HepG2 (cell line): ENCODE measurements around the gene CDK9. TPM values are rescaled to one million over a fixed set of nuclear protein-coding genes. Genes with fewer than 3 reads are reported as not detected.

Experiments
- HDAC2 ChIP-seq: sonication (generic); formaldehyde crosslinking; IDR thresholded peaks from 2 replicates; pipeline ENCODE4 v1.4.0; 2020; ENCODE audit warnings: missing genetic modification reagents
- KDM2A ChIP-seq: sonication (generic); formaldehyde crosslinking; IDR thresholded peaks from 2 replicates; pipeline ENCODE4 v1.4.0; 2020; ENCODE audit warnings: low read depth, missing genetic modification reagents, borderline replicate concordance
- KDM5A ChIP-seq: fragments of 200-600 bp; sonication (generic); IDR thresholded peaks from 2 replicates; pipeline ENCODE4 v1.7.0; 2018; ENCODE audit warnings: antibody characterized with exemption, mild to moderate bottlenecking, low read length, borderline replicate concordance
- NFKB2 ChIP-seq: sonication (generic); formaldehyde crosslinking; IDR thresholded peaks from 2 replicates; pipeline ENCODE4 v1.4.0; 2020; ENCODE audit warnings: missing genetic modification reagents, borderline replicate concordance
- PBX3 ChIP-seq: sonication (generic); formaldehyde crosslinking; IDR thresholded peaks from 2 replicates; pipeline ENCODE4 v1.8.1; 2023; ENCODE audit warnings: missing genetic modification reagents, inconsistent platforms, borderline replicate concordance
- REST ChIP-seq, 2 experiments: IDR thresholded peaks; 2 replicates each; pipeline ENCODE4 v1.6.1; 2011 to 2012; ENCODE audit warnings: low read length in 2 of 2, borderline replicate concordance in 1 of 2, low read depth in 1 of 2, mild to moderate bottlenecking in 1 of 2, moderate library complexity in 1 of 2
- SALL1 ChIP-seq: sonication (generic); formaldehyde crosslinking; IDR thresholded peaks from 2 replicates; pipeline ENCODE4 v1.8.0; 2022; ENCODE audit warnings: mild to moderate bottlenecking, missing genetic modification reagents
- THRA ChIP-seq: sonication (generic); formaldehyde crosslinking; IDR thresholded peaks from 2 replicates; pipeline ENCODE4 v1.4.0; 2020; ENCODE audit warnings: missing genetic modification reagents, borderline replicate concordance
- YEATS4 ChIP-seq: sonication (generic); formaldehyde crosslinking; IDR thresholded peaks from 2 replicates; pipeline ENCODE4 v1.4.0; 2020; ENCODE audit warnings: missing genetic modification reagents, borderline replicate concordance
- ZNF263 ChIP-seq: sonication (generic); formaldehyde crosslinking; IDR thresholded peaks from 2 replicates; pipeline ENCODE4 v1.4.0; 2020; ENCODE audit warnings: missing genetic modification reagents
- ZNF318 ChIP-seq: sonication (generic); formaldehyde crosslinking; IDR thresholded peaks from 2 replicates; pipeline ENCODE4 v1.4.0; 2020; ENCODE audit warnings: mild to moderate bottlenecking, missing genetic modification reagents
- ZNF335 ChIP-seq: sonication (generic); formaldehyde crosslinking; IDR thresholded peaks from 2 replicates; pipeline ENCODE4 v1.4.0; 2020; ENCODE audit warnings: missing genetic modification reagents
- ZSCAN12 ChIP-seq: sonication (generic); formaldehyde crosslinking; IDR thresholded peaks from 2 replicates; pipeline ENCODE4 v1.9.0; 2021; ENCODE audit warnings: mild to moderate bottlenecking, missing genetic modification reagents
- polyA plus RNA-seq, 8 experiments: library from polyadenylated mRNA; depleted of rRNA in 3 of 8; stranded (reverse) in 7 of 8; unstranded in 1 of 8; fragments of >200 nt; fragmentation: Illumina TruSeq in 4 of 8; extraction: Trizol in 4 of 8; gene quantifications; 2 replicates each; pipeline versions ENCODE4 v1.2.1 to v1.2.3, GENCODE V29; 2011 to 2016; ENCODE audit warnings: low read depth in 4 of 8, missing spikeins in 1 of 8, mixed read lengths in 1 of 8; ENCODE audit not compliant: insufficient read depth in 1 of 8
- total RNA-seq, 5 experiments: library from RNA; depleted of rRNA; stranded (reverse); fragments of >200 nt; fragmentation: Illumina TruSeq; extraction: Trizol; gene quantifications; 2 replicates each; pipeline ENCODE4 v1.2.3, GENCODE V29; 2016; ENCODE audit warnings: low read depth in 1 of 5

The CDK9 gene
- total and polyA plus RNA-seq, 2 of the 13 experiments (the other 11 are each of a cell fraction or from before 2014, with no cell fraction given), result 16.8 to 21.5 TPM

GRCh38 chr9:127751269-127752054 is 34.4 kb upstream of the CDK9 start (continued):
- TF ChIP-seq REST (IDR thresholded peaks at IDR 0.05; ENCODE audit: borderline replicate concordance in 1 of 2, low read depth in 1 of 2, low read length in 2 of 2), result peak; percentile 85 to 97
- 0 out of 2 replicates have a peak, but pooled peaks have one; percentile 50 for TF ChIP-seq ZNF335 (CRISPR knock-in tag)
- TF ChIP-seq ZNF263 (CRISPR knock-in tag), result peak; percentile 51; the same call in 1 of the 2 replicates
- 0 out of 2 replicates have a peak, but pooled peaks have one; percentile 27 for TF ChIP-seq PBX3
- peak; percentile 62 for TF ChIP-seq NFKB2 (CRISPR knock-in tag)
- TF ChIP-seq SALL1 (CRISPR knock-in tag), result peak; percentile 41; the same call in 1 of the 2 replicates
- TF ChIP-seq KDM2A (CRISPR knock-in tag), result peak; percentile 34; the same call in 1 of the 2 replicates
- TF ChIP-seq HDAC2 (CRISPR knock-in tag), result 0 out of 2 replicates have a peak, but pooled peaks have one; percentile 38
- TF ChIP-seq ZNF318 (CRISPR knock-in tag), result no peak
- 0 out of 2 replicates have a peak, but pooled peaks have one; percentile 83 for TF ChIP-seq ZSCAN12
- TF ChIP-seq THRA (CRISPR knock-in tag), result 0 out of 2 replicates have a peak, but pooled peaks have one; percentile 24
- no peak for TF ChIP-seq YEATS4 (CRISPR knock-in tag)
- TF ChIP-seq KDM5A, result no peak
